Astrocyte (in vitro differentiated cells and primary cell): ENCODE results near the gene DLX3. TPM values are rescaled to one million over a fixed set of nuclear protein-coding genes. Genes with fewer than 3 reads are reported as not detected.
A peak's percentile ranks its signal among the peaks of the same experiment; 100 is the strongest.

Experiments
- DNase-seq: peaks from one replicate; pipeline ENCODE4 v3.0.0-alpha.2; 2010; ENCODE audit warnings: low read depth
- FAIRE-seq: peaks from 2 replicates; lab custom pipeline; 2011; peaks lifted over from hg19 to GRCh38; lab: Jason Lieb, UNC
- H2AFZ ChIP-seq: 2 replicates; pipeline ENCODE4 v1.6.0; 2012; ENCODE audit warnings: low read depth, low read length, inconsistent platforms
- H3K27ac ChIP-seq: 2 replicates; pipeline ENCODE4 v1.5.1; 2011; ENCODE audit warnings: low read depth, low read length, inconsistent platforms
- H3K27me3 ChIP-seq: 2 replicates; pipeline ENCODE4 v1.6.0; 2011; ENCODE audit warnings: low read length, inconsistent platforms; ENCODE audit not compliant: insufficient read depth
- H3K36me3 ChIP-seq: 2 replicates; pipeline ENCODE4 v1.5.1; 2011; ENCODE audit warnings: low read length, inconsistent platforms; ENCODE audit not compliant: insufficient read depth
- H3K4me1 ChIP-seq: 2 replicates; pipeline ENCODE4 v1.5.1; 2011; ENCODE audit warnings: low read length, inconsistent platforms; ENCODE audit not compliant: insufficient read depth
- H3K4me2 ChIP-seq: 2 replicates; pipeline ENCODE4 v1.6.0; 2012; ENCODE audit warnings: low read length, inconsistent platforms
- H3K4me3 ChIP-seq: 2 replicates; pipeline ENCODE4 v1.5.1; 2011; ENCODE audit warnings: low read depth, mild to moderate bottlenecking, low read length, inconsistent platforms; ENCODE audit not compliant: insufficient read depth
- H3K79me2 ChIP-seq: 2 replicates; pipeline ENCODE4 v1.6.0; 2012; ENCODE audit warnings: mild to moderate bottlenecking, low read length, inconsistent platforms; ENCODE audit not compliant: insufficient read depth
- H3K9ac ChIP-seq: 2 replicates; pipeline ENCODE4 v1.6.0; 2012; ENCODE audit warnings: mild to moderate bottlenecking, low read length, inconsistent platforms
- H3K9me3 ChIP-seq: 2 replicates; pipeline ENCODE4 v1.5.1; 2012; ENCODE audit warnings: low read depth, mild to moderate bottlenecking, low read length, inconsistent platforms; ENCODE audit not compliant: insufficient read depth
- H4K20me1 ChIP-seq: 2 replicates; pipeline ENCODE4 v1.6.0; 2012; ENCODE audit warnings: low read length, inconsistent platforms; ENCODE audit not compliant: insufficient read depth
- H3K27ac Mint-ChIP-seq: one replicate; pipeline ENCODE4 v1.8.0; 2021; ENCODE audit warnings: mild to moderate bottlenecking, mixed read lengths; ENCODE audit not compliant: unreplicated experiment
- H3K27me3 Mint-ChIP-seq: one replicate; pipeline ENCODE4 v1.8.0; 2021; ENCODE audit warnings: low read depth, mixed read lengths; ENCODE audit not compliant: unreplicated experiment
- H3K36me3 Mint-ChIP-seq: one replicate; pipeline ENCODE4 v1.8.0; 2021; ENCODE audit warnings: low read depth, mixed read lengths; ENCODE audit not compliant: unreplicated experiment
- H3K4me1 Mint-ChIP-seq: one replicate; pipeline ENCODE4 v1.8.0; 2021; ENCODE audit warnings: low read depth, mixed read lengths; ENCODE audit not compliant: unreplicated experiment
- H3K4me3 Mint-ChIP-seq: one replicate; pipeline ENCODE4 v1.8.0; 2021; ENCODE audit warnings: mild to moderate bottlenecking, moderate library complexity, mixed read lengths; ENCODE audit not compliant: unreplicated experiment
- H3K9me3 Mint-ChIP-seq: one replicate; pipeline ENCODE4 v1.8.0; 2021; ENCODE audit warnings: mild to moderate bottlenecking, mixed read lengths; ENCODE audit not compliant: unreplicated experiment
- EZH2 ChIP-seq: IDR thresholded peaks from 2 replicates; pipeline ENCODE4 v1.6.1; 2012; ENCODE audit warnings: mild to moderate bottlenecking, low read length, inconsistent platforms; ENCODE audit not compliant: insufficient read depth
- total RNA-seq: library from RNA; stranded (reverse); gene quantifications from 2 replicates; pipeline ENCODE4 v1.2.1, GENCODE V29; 2021
- TF ChIP-seq, protein P1 (sequence below): IDR thresholded peaks from 2 replicates; pipeline ENCODE4 v1.5.1; 2011; ENCODE audit warnings: low read depth, mild to moderate bottlenecking, inconsistent platforms, low read length, moderate library complexity; ENCODE audit not compliant: insufficient read depth

Gene DLX3
- total RNA-seq, 1 donor from 2014 or later: 1.00 TPM

DNA sequence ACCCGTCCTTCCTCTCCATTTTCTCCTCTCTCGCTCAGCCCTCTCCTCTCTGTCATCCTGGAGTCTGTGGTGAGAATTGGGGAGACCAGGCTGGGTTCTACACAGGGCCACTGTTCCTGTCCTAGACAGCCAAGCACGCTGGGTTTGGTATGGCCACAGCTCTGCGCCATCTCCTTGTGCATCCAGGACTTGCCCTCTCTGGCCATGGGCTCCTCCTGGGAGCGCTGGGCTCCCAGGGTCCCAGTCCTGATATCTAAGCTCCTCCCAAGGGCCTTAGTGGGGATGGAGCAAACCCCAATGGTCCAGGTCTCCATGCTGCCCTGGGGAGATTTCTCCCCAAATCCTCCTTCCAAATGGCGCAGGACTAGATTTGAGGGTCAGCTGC is 33.7 kb upstream of the DLX3 start:
- Mint-ChIP-seq H3K27ac (peak overlapping the region; percentile 93), H3K27me3 (no peaks in the 10 kb centered on the region), H3K4me1 (peaks cover 26% of the 10 kb centered on the region), H3K9me3 (no peaks in the 10 kb centered on the region), H3K36me3 (no peaks in the 10 kb centered on the region), H3K4me3 (peak overlapping the region; percentile 13)
- no peaks in the 10 kb centered on the region for H3K27me3 ChIP-seq
- H3K27ac ChIP-seq: peak overlapping the region; percentile 80
- H3K9ac ChIP-seq: peak overlapping the region; percentile 20
- no peak for TF ChIP-seq EZH2
- TF ChIP-seq, protein P1, sequence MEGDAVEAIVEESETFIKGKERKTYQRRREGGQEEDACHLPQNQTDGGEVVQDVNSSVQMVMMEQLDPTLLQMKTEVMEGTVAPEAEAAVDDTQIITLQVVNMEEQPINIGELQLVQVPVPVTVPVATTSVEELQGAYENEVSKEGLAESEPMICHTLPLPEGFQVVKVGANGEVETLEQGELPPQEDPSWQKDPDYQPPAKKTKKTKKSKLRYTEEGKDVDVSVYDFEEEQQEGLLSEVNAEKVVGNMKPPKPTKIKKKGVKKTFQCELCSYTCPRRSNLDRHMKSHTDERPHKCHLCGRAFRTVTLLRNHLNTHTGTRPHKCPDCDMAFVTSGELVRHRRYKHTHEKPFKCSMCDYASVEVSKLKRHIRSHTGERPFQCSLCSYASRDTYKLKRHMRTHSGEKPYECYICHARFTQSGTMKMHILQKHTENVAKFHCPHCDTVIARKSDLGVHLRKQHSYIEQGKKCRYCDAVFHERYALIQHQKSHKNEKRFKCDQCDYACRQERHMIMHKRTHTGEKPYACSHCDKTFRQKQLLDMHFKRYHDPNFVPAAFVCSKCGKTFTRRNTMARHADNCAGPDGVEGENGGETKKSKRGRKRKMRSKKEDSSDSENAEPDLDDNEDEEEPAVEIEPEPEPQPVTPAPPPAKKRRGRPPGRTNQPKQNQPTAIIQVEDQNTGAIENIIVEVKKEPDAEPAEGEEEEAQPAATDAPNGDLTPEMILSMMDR: no peak
- H3K36me3 ChIP-seq: no peaks in the 10 kb centered on the region
- no peaks in the 10 kb centered on the region for H3K79me2 ChIP-seq
- H3K9me3 ChIP-seq: peaks cover 5% of the 10 kb centered on the region
- DNase-seq: no peak
- H3K4me1 ChIP-seq: peaks cover 23% of the 10 kb centered on the region
- peak overlapping the region; percentile 84 for H3K4me2 ChIP-seq
- H4K20me1 ChIP-seq: no peaks in the 10 kb centered on the region
- H2AFZ ChIP-seq: peak overlapping the region; percentile 50
- no peak for FAIRE-seq
- H3K4me3 ChIP-seq: no peak overlapping the region

DNA sequence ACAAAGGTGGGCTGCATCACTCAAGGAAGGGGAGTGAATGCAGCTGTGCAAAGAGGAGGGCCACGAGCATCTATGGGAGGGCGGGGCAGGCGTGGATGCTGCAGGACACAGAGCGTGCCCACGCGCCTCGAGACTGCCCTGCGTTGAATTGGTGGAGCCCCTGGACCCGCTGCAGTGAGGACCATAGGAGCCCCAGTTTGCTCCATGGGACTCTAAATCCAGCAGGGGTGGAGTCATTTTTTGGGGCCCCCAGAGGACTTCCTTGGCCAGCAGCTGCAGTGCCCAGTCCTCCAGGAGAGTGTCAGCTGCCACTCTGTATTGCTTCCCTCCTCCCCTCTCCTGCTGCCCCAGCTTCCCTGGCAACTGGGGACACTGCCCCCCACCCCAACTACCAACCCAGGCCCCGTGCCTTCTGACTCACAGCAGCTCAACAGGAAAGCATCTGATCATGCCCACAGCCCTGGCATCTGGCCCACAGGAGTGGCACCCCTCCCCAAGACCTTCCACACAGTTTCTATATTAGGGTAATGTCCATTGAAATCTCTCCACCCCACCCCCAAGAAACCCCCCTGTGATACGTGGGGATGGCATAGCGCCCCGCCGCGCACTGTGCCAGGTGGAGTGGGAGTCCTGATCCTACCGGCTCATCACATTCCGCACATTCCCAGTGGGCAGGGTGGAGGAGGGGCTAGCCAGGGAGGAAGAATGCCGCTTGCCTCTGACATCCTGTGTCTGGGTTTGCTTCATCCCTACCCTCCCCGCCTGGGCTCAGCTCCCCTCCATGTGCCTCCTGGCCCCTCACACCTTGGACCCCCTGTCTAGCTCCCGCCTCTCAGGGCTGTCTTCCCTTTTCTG is 33.1 kb upstream of the DLX3 start:
- H3K4me3 Mint-ChIP-seq: peak overlapping the region; percentile 74
- H2AFZ ChIP-seq: peak overlapping the region; percentile 50
- FAIRE-seq: no peak

More for the DNA sequence above, 33.1 kb upstream of the DLX3 start:
- peak overlapping the region; percentile 84 for H3K4me2 ChIP-seq
- TF ChIP-seq EZH2: no peak
- TF ChIP-seq, protein P1: no peak
- peaks cover 26% of the 10 kb centered on the region for H3K4me1 Mint-ChIP-seq
- no peaks in the 10 kb centered on the region for H4K20me1 ChIP-seq
- H3K4me1 ChIP-seq: peaks cover 23% of the 10 kb centered on the region
- H3K27ac Mint-ChIP-seq: peak overlapping the region; percentile 94
- no peak overlapping the region for H3K4me3 ChIP-seq
- H3K36me3 Mint-ChIP-seq: no peaks in the 10 kb centered on the region
- no peaks in the 10 kb centered on the region for H3K27me3 ChIP-seq
- H3K27ac ChIP-seq: peak overlapping the region; percentile 80
- no peaks in the 10 kb centered on the region for H3K79me2 ChIP-seq
- H3K27me3 Mint-ChIP-seq: no peaks in the 10 kb centered on the region
- peak; percentile 52 for DNase-seq
- H3K36me3 ChIP-seq: no peaks in the 10 kb centered on the region
- H3K9me3 Mint-ChIP-seq: no peaks in the 10 kb centered on the region
- H3K9me3 ChIP-seq: peaks cover 5% of the 10 kb centered on the region
- H3K9ac ChIP-seq: peak overlapping the region; percentile 20
